NCI-H524 treated with DMSO at 0.1 percent for 48 hours (cell line): ENCODE data around the gene SLC35F4.

Experiments
- DNase-seq: peaks from one replicate; lab custom pipeline; 2025; lab: John Stamatoyannopoulos, UW

Gene SLC35F4

DNA sequence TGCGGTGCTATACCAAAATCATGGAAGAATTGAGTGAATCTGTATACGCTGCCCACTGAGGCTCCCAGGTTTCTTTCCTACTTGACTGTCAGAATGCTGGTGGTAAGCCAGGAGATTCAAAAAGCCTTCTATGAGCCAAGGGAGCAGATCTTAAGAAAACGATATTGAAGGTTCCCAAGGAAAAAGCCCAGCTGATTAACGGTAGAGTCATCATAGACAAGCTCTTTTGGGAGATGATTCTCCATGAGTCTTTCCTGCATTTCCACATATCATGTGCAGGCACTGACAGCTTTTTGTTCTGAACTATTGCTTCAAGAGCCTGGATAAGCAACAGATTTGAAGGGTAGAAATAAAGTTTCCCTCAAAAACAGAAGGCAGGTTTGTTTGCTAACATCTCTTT lies 17.5 kb downstream of the SLC35F4 start:
- no peak for DNase-seq

DNA sequence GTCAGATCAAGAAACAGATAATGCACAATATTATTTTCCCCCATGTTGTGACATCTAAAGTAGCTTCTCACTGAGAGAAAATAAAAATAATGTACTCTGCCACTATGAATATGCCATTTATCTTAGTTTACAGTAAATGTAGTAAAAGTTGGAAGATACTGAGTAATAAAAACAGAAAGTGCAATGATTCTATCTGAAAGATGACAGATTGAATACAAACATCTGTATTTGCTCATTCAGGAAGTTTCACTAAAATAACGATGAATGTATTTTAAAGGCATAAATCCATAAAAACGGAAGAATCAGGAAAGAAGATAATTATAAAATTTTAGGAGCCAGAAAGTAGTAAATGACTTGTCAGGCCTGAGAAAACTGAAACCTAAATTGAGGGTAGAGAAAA lies 18.2 kb downstream of the SLC35F4 start:
- DNase-seq, result no peak

DNA sequence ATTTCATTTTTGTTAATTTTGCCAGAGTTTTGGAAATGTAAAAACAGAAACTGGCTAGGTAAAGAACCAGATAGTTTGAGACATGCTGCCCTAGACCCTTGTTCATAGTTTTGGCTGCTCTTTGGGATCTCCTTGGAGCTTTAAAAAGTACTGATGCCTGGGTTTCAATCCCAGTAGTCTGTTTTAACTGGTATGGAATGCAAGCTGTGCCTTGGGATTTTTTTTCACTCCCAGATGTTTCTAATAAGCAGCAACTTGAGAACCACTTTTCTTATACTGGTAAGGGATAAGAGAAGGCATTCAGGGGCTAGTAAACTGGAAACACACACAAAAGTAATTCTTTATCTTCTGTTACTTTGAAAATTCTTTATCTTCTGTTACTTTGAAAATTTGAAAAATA lies 18.8 kb downstream of the SLC35F4 start:
- DNase-seq, result no peak

DNA sequence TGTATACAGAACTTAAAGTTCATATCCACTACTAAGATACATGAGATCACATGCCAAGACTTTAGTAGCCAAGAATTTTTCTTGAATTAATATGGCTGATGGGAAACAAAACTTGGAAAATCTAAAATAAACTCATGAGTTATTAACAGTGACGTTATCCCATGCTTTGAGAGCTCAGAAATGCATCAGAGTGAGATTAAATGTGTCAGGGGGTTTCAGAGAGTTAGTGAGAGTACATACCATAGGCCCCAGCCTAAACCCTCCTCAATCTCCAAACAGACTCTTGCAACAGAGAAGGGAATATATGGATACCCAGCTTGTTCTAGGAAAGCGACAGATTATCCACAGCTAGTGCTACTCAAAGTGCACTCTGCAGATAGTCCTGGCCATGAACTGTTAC lies 19.3 kb downstream of the SLC35F4 start:
- no peak for DNase-seq

DNA sequence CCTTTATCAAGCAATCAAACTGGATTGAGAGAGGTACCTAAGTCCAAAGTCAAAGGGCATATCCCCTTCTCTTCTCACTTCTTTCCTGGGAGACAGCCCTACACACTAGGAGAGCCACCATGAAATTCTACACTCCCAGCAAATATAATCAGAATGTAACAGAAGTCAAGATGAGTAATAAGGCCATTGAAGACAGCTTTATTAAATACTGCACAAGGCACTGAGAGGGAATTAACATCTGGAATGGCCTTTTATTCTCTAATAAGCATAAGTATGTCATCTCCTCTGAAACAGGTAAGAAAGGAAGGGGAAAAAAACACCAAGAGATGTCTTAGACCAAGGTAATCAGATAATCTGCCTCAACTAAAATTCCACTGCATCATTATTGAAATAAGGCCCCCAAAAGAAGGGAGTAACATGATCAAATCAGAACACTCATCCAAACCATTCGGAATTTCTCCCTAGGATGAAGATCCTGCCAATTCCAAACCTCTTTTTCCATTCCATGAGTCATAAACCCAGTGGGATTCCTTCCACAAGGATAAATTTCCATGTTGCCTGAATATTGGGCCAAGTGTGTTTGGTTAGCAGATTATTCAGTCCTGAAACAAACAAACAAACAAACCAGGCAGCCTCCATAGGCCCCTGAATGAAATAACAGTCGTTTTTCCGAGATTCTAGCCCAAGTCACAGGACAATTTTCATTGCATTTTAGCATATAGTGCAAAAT lies 19.9 kb downstream of the SLC35F4 start:
- DNase-seq, result no peak

DNA sequence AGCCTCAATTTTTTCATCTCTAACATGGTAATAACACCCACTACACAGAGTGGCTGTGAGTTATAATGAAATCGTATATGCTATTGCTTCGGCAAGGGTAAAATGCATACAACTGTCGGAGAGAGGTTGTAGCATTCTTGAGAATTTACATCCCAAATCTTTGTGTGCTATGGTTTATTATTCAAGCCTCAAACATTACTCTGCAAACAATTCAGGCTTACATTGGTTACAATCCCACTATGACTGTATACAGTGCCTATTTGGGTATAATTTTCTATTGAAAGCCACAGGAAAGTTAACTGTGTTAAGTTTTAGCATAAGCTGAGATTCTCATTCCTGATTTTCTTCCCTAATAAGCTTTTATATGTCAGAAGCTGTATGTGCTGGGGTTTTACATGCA lies 20.6 kb downstream of the SLC35F4 start:
- no peak for DNase-seq

DNA sequence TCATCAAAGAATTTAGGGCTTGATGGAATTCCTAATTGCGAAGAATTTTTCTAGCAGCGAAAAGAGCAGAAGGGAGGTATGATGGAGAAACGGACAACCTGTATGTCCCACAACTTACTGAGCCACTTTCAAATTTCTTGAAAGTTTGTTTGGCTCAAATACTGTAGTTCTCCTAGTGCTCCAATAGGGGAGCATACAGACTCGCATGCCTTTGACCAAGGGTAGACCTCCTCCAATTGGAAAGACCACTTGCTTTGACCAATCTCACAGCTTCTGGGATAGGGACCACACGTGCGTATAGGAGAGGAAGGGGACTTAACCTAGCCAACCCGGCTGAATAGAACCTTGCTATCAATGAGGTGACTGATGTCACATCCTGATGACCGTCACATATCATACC lies 28.6 kb downstream of the SLC35F4 start:
- DNase-seq, result no peak

DNA sequence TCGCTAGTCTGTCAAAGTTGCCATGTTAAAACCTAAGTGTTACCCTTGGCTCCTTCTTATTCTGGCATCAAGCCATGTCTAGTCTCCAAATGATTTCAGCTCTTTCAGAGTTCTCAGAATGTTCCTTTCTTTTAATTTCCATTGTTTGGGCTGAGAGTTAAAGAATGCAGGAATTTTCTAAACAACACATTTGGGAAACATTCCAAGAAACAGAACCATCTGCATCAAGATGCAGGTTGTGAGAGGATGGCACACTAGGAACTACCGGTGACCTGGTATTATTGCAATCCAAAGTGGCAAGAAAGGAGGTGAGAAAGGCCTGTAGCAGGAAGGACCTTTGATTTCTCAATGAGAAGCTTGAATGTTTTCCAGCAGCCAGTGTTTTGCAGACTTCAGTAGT lies 30.1 kb downstream of the SLC35F4 start:
- no peak for DNase-seq

DNA sequence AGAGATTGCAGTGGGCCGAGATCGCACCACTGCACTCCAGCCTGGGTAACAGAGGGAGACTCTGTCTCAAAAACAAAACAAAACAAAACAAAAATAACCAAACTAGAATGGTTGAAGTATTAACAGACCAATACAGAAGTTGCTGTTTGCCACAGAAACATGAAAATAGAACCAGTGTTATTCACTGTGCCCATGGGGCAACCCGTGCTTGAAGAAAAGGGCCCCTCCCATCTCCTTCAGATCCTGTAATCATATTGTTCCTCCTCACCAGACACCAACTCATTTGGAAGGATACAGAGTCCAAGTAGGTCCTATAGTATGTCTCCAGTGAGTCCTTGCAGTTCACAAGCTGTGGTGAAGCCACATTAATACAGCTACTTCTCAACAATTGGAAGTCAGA lies 30.9 kb downstream of the SLC35F4 start:
- DNase-seq, result no peak

DNA sequence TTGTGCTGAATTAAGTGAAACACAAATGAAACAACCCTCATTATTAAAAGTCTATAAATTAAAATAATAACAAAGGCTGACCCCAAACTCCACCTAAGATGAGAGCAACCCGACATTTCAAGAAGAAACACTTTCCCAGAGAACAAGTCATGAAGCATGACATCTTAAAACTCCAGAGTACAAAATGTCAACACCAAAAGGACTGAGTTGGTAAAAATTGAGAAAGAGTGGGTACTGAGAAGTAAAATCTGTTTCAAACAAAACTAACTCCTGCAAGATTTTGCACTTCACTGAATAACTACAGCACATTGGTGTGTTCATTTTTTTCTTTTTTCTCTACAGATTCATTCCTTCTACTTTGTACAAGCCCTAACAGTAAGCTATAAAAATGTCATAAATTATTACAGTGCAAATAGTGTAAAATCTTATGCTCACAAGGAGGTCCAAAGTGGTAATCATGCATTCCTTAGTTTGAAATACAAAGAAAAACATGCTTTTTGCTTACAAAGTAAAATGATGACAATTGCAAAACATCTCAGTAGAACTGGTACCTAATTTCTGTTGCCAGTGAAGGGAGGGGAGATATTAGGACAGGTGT lies 31.8 kb downstream of the SLC35F4 start:
- no peak for DNase-seq

DNA sequence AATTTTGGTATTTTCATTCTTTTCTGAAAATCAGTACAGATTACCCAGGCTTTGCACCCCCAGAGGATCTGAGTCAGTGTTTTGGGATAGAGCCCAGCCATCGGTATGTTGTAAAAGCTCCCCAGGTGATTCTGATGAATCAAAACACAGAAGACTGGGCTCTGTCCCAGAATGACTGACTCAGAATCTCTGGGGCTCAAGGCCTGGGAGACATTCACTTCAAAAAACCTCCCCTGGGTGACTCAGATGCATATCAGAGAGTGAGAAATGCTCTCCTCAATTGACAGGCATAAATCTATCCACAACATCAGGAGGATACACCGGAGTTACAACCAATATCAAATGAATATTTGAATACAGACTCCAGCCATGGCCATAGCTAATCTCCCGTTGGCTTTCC lies 32.6 kb downstream of the SLC35F4 start:
- no peak for DNase-seq

DNA sequence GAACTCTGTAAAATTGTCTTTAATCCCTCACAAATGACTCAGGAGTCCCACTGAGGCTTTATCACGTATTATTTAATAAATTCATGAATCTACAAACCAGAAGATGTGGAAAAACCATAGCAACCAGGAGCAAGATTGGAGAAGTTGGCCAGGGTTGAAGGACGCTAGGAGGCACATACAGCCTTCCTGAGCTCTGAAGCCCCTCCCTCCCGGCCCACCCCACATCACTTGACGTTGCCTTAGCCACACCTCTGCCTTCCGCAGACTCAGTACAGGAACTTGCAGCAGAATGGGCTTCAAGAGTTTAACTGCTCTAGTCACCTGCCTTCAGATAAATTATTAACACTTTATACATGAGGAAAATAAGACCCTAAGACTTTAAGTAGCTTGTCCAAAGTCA lies 33.9 kb downstream of the SLC35F4 start:
- DNase-seq, result no peak

DNA sequence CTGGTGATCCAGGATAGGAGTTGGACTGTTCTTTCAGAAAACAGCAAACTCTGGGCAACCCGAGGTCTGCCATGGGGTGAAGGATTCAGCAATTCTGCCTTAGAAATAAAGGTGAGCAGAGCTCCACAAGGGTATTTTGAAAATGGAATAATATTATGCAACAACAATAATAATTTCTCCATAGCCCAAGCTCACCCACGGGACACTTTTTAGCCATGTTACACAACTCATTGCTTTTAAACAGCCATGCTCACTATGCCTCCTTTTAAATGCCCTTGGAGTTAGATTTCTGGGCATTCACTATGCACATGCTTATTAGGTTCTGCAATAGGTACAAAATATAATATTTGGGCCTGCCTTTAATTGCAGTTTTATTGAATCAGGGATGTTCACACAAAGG lies 37.2 kb downstream of the SLC35F4 start:
- no peak for DNase-seq

DNA sequence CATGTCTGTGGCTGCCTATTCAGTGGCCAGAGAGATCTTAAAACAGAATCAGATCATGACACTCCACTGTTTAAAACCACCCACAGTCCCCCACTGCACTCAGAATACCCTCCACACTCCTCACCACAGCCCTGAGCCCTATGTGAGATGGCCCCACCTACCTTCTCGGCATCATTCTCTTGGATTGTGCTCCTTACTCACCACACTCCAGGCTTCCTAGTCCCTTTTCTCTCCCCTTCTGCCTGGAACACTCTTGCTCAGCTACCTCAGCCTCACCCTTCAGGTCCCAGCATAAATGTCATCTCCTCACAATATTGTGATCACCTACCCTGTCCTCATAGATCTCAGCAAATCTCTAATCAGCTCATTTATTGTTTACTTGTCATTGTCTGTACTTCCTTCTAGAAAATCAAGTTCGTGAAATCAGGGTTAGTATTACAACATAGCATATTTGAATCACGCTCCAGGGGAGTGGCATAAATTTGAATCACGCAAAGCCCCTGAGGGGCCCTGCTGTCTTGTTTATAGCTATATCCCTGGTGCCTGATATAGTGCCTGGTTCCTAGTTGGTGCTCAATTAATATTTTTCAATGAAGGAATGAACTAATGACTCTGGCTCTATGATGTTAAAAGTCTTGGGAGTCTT lies 42.8 kb downstream of the SLC35F4 start:
- DNase-seq, result no peak

DNA sequence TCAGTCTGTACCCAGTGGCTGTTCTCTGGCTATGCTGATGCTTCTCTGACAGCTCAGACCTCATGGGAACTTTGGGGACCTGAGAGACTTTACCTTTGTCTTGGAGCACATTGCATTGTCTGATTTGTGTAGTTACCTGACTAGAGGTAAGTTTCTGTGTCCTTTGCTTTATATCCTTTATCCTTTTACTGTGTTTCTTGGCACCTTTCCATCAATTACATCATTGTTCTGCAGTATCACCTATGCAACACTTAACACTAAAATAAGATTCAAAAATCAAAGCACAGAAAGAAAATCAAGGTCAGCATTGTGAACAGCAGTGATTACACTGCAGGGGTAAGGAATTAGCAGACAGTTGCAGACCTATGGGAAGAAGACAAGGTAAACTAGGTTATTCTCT lies 43.8 kb downstream of the SLC35F4 start:
- no peak for DNase-seq

DNA sequence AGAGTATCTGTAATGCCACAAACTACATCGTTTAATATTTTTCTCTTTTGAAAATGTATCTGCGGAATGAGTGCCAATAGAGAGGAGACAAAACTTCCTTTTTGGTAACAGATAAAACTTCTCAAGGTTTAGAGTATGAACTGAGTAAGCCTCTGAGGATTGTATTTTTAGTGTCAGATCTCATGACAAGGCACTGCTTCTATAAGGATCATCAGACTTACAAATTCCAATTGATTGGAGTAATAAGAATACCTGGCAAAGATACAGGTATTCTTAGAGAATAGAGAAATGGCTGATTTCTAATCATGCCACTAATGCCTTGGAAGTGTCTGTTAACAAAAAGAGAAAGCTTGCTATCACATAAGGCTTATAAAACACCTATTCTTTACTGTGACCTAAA lies 45.3 kb downstream of the SLC35F4 start:
- DNase-seq, result no peak

DNA sequence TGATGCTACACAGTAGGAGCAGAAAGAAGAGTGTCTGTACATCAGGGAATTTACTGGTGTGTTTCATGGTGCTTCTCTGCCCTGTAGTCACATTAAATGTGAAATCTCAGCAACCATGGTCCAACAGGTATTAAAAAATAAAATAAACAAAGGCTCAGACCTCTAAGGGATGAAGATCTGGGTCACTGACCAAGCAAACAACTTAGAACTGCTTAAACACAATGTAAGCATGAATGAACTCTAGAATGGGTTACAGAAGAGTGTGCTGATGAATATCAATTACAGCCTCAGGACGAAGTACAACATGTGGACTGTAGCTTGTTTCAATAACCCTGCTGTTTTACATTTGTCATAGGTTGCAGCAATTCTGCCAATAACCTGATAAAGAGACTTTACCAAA lies 47.4 kb downstream of the SLC35F4 start:
- no peak for DNase-seq

DNA sequence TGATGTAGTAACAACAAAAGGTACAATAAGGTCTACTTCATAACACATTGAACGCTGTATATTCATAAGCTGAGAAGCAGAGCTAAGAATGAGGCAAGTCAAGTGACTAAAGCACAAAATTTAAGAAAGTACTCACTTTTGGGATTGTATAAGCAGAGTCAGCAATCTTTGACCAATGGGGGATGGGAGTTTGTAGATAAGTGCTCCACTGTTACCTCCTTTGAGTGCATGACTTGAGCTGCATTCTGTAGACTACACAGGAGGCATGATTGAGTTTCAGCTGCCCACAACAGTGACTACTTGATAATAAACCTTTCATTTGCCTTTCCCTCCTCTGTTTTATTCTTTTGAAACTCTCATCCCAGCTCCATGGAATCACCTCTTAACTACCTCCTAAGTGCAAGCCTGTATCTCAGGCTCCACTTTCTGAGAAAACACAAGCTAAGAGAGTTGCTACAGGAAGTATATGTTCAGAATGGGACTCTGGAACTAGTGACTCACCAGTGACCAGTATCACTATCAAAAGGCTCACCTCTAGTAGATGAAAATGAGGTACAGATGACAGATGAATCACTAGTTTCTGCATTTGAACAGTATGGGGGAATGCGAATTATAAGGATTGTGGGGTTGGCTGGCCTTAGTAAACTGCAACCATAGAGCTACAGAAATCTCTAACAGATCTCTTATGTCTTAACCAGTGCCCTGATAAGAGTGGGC lies 49.2 kb downstream of the SLC35F4 start:
- DNase-seq, result no peak

DNA sequence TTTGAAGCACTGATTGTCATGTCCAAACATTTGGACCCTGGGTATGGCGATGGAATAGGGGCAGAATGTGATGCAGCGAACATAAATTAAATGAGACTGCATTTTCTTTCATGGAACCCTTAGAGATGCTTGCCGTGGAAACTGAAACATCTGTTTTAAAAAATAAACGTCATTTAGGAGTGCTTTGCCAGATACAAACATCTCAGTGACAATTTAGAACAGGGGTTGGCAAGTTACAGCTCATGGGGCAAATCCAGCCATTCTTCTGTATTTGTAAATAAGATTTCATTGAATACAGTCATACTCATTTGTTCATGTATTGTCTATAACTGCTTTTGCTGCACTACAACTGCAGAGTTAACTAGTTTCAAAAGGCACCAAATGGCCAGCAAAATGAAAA lies 51.2 kb downstream of the SLC35F4 start:
- DNase-seq, result no peak

DNA sequence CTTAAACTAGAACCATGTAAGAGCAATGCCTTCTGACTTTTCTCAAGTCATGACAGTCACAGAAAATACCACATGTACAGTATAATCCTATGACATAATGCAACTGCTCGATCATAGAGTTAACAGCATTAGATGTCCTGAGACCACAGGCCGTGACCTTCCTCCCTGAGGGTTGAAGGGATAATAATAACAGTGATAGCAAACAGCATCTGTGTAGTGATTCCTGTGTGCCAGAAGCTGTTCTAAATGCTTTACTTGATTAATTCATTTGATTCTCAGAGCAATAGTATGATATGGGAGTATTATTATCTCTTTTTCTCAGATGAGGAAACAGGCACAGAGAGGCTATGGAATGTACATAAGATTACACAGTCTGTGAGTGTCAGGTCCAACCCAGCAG lies 53.2 kb downstream of the SLC35F4 start:
- DNase-seq, result no peak

DNA sequence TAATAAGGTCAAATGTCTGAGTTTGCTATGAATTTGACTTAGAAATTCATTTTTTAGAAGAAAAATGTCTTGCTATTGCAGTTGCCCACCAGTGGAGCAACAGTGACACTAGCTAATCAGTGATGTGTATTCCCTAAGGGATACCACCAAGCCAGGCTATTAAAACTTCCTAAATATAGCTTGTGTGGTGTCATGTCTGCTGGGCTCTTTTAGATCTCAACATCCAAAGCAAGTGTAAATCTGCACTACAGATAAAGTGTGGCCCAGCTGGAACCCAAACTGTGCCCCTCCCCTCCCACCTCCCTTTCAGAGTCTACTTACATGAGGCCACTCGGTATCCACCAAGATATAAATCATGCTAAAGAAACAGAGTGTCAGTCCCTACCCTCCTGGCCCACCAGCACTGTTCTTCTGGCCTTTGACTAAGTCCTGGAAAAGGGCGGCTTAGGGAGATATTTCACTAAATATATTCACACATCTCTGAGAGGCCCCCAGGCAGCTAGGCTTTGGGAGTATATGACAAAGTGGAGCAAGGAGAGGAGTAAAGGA lies 53.8 kb downstream of the SLC35F4 start:
- no peak for DNase-seq

DNA sequence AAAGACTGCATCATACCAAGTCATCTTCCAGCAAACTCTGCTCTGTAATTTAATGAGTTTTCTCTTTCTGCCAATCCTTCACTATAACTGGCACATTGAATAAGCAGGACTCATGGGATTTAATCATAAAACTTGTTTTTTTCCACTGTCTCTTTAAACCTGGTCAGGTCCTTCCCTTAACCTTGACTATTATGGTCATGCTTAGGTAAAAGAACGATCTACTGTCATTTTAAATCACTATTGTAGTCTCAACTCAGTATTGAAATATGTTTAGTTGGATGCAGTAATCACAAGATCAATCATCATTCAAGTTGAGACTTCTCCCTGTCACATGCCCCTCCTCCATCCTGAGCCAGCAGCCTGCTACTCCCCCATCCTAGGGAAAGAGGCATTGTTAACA lies 56.1 kb downstream of the SLC35F4 start:
- DNase-seq, result no peak

DNA sequence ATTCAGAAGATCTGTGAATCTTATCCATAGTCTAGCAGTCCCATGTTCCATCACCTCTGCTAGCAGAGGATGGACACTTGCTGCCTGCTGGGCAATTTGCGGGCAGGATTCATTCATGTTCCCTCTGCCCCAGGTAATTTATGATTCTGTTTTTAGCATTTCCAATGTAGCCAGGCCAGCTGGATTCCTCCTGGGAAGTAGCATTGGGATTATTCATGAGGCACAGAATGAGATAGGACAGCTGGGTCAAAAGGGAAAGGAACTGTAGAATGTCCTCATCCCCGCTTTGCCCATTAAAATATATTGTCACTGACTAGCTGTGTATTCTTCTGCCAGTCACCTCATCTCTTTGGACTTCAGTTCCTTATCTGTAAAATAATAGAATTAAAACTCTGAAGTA lies 68.7 kb downstream of the SLC35F4 start:
- no peak for DNase-seq
